22Rv1 (cell line): ENCODE results near the gene SCRN3.

Source experiments
- ZFX ChIP-seq: fragments of 450-650 bp; IDR thresholded peaks from 2 replicates; pipeline ENCODE4 v1.6.1; 2017; ENCODE audit warnings: antibody characterized with exemption, borderline replicate concordance
- TF ChIP-seq, protein P1 (sequence below): fragments of 450-650 bp; IDR thresholded peaks from 2 replicates; pipeline ENCODE4 v1.5.1; 2017; ENCODE audit warnings: mild to moderate bottlenecking

DNA sequence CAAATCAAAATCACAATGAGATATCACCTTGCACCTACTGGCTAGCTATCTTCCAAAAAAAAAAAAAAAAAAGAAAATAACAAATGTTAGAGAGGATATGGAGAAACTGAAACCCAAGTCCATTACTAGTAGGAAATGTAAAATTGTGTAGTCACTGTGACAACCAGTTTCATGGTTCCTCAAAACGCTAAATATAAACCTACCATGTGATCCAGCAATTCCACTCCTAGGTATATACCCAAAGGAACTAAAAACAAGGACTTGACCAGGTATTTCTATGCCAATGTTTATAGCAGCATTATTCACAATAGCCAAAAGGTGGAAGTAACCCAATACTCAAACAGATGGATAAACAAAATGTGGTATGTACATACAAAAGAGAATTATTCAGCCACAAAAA lies 11.7 kb upstream of the SCRN3 start:
- TF ChIP-seq, protein P1, sequence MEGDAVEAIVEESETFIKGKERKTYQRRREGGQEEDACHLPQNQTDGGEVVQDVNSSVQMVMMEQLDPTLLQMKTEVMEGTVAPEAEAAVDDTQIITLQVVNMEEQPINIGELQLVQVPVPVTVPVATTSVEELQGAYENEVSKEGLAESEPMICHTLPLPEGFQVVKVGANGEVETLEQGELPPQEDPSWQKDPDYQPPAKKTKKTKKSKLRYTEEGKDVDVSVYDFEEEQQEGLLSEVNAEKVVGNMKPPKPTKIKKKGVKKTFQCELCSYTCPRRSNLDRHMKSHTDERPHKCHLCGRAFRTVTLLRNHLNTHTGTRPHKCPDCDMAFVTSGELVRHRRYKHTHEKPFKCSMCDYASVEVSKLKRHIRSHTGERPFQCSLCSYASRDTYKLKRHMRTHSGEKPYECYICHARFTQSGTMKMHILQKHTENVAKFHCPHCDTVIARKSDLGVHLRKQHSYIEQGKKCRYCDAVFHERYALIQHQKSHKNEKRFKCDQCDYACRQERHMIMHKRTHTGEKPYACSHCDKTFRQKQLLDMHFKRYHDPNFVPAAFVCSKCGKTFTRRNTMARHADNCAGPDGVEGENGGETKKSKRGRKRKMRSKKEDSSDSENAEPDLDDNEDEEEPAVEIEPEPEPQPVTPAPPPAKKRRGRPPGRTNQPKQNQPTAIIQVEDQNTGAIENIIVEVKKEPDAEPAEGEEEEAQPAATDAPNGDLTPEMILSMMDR, result no peak
- TF ChIP-seq ZFX, result no peak
